Activated CD4-positive, alpha-beta memory T cell treated with anti-CD3 and anti-CD28 coated beads for 36 hours (primary cell): ENCODE data around the gene GALC. TPM values are rescaled to one million over a fixed set of nuclear protein-coding genes. Genes with fewer than 3 reads are reported as not detected.

Experiments
- CTCF ChIA-PET: fragments of 350-600 bp; sonication (Branson Sonifier 250); formaldehyde crosslinking; loops from one replicate; lab custom pipeline; 2021; ENCODE audit warnings: antibody characterized with exemption, inconsistent platforms; lab: Charles Lee
- POLR2A ChIA-PET: fragments of 350-600 bp; sonication (Branson Sonifier 250); formaldehyde crosslinking; loops from one replicate; lab custom pipeline; 2021; ENCODE audit warnings: antibody characterized with exemption; lab: Charles Lee
- DNase-seq: peaks from one replicate; pipeline ENCODE4 v3.0.0-alpha.2; 2020
- H3K27ac Mint-ChIP-seq: one replicate; pipeline ENCODE4 v1.8.0; 2021; ENCODE audit warnings: mixed read lengths
- H3K27me3 Mint-ChIP-seq: one replicate; pipeline ENCODE4 v1.8.0; 2021; ENCODE audit warnings: mixed read lengths
- H3K36me3 Mint-ChIP-seq: one replicate; pipeline ENCODE4 v1.8.0; 2021; ENCODE audit warnings: mixed read lengths
- H3K4me1 Mint-ChIP-seq: one replicate; pipeline ENCODE4 v1.8.0; 2021; ENCODE audit warnings: low read depth, mixed read lengths
- H3K4me3 Mint-ChIP-seq: one replicate; pipeline ENCODE4 v1.8.0; 2021; ENCODE audit warnings: mild to moderate bottlenecking, mixed read lengths
- H3K9me3 Mint-ChIP-seq: one replicate; pipeline ENCODE4 v1.8.0; 2021; ENCODE audit warnings: mixed read lengths
- intact Hi-C: fragments of 100-400 bp; cut with micrococcal nuclease; formaldehyde crosslinking; loops from one replicate; pipeline ENCODE4 v1.15.1; 2023
- total RNA-seq, 2 experiments: library from RNA; stranded (reverse); gene quantifications; one replicate each; pipeline ENCODE4 v1.2.3, GENCODE V29; 2021

The GALC gene
- total RNA-seq, 2 experiments from 2014 or later, result 14.4 to 14.7 TPM

DNA sequence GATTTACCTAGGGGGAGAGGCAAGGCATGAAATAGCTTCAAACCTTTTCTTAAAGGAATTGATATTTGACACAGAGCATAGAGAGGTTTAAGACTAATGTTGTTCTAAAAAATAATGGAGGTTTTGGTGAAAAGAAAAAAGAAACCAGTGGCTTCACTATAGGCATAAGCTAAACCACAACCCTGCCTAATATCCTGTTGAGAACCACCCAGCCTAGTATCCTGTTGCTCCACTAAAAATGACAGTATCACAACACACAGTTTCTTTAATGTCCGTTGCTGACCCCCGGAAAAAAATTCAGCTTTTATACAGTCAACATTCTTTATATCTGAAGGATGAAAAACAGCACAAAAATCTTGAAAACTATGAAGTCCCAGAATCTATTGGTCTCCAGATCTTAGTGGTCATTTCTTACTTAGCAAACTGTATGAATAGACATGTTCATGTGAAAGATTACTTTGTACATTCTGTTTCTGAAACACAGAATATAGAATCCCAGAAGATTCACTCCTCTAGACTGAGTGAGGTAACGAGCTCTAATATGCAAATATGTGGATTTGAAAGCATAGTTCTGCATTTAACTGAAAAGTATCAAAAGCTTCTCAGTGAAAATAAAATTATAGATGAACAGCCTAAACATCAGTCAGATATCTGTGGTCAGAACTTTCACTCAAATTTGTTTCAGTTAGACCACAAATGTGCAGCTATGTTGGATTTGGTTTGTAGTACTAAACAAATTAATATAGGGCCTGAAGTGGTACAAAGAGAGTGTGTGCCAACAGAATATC lies 40.5 kb downstream of the GALC start:
- ChIA-PET POLR2A (no interaction called here), CTCF (interaction anchor here (3.1 kb wide), 1 partner anchor 217 kb away, joined by 17 read pairs; no protein-coding TSS in a partner anchor)
- H3K27me3 Mint-ChIP-seq, result no peaks in the 10 kb centered on the region
- H3K4me1 Mint-ChIP-seq, result peaks cover 21% of the 10 kb centered on the region
- peak overlapping the region; percentile 62 for H3K27ac Mint-ChIP-seq
- H3K36me3 Mint-ChIP-seq, result peaks cover 6% of the 10 kb centered on the region
- no peak for DNase-seq
- intact Hi-C loops, result loop anchor here (2.0 kb wide), 1 partner anchor 40 kb away; the partner anchor contains the start of gene GALC
- H3K9me3 Mint-ChIP-seq, result no peaks in the 10 kb centered on the region
- H3K4me3 Mint-ChIP-seq, result no peak overlapping the region

DNA sequence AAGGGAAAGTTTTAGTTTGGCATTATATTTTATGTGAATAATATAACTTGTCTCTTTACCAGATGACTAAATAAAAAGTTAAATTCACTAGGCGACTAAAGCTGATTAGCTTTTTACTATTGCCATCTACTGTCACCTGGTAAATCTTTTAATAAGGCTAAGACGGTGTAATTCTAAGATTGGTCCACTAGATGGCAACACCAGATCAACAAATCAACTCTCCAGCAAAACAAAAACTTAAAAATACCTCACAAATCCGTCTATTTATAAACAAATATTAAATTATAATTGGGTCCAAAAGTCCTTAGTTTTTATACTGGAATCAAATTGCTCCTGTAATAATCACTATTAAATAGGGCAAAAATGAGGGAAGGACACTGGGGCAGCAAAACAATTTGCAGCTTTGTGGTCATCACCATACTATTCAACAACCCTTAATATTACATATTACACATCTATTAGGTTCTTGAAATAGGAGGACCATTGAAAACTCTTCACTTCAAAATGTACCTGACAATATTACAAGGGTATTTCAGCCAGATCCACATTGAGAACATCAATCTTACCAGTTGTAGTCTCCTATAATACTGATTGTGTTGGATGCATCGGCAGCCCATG lies 47.9 kb downstream of the GALC start:
- no peaks in the 10 kb centered on the region for H3K4me1 Mint-ChIP-seq
- H3K27ac Mint-ChIP-seq, result no peak overlapping the region
- intact Hi-C loops, result loop anchor here (1.0 to 5.0 kb wide), 2 partner anchors 223 to 287 kb away; no protein-coding TSS in a partner anchor
- POLR2A ChIA-PET, result no interaction called here
- CTCF ChIA-PET, result interaction anchor here (0.6 to 4.6 kb wide), 22 partner anchors 8 to 289 kb away, joined by 3 to 71 read pairs (median 3); no protein-coding TSS in a partner anchor
- H3K9me3 Mint-ChIP-seq, result no peaks in the 10 kb centered on the region
- no peak for DNase-seq
- H3K4me3 Mint-ChIP-seq, result no peak overlapping the region
- H3K36me3 Mint-ChIP-seq, result peaks cover 10% of the 10 kb centered on the region
- no peaks in the 10 kb centered on the region for H3K27me3 Mint-ChIP-seq

- H3K27me3 Mint-ChIP-seq, result no peaks in the 10 kb centered on the region
- intact Hi-C loops, result no loop called here
- H3K27ac Mint-ChIP-seq, result no peak overlapping the region
- POLR2A ChIA-PET, result no interaction called here
- H3K36me3 Mint-ChIP-seq, result peaks cover 7% of the 10 kb centered on the region
- CTCF ChIA-PET, result interaction anchor here (0.6 kb wide), 1 partner anchor 8 kb away, joined by 3 read pairs; no protein-coding TSS in a partner anchor
- no peak overlapping the region for H3K4me3 Mint-ChIP-seq
- no peaks in the 10 kb centered on the region for H3K4me1 Mint-ChIP-seq
- no peak for DNase-seq
- H3K9me3 Mint-ChIP-seq, result no peaks in the 10 kb centered on the region
These were observed 52.1 kb downstream of the GALC start for GRCh38 chr14:87940894-87941293.

- POLR2A ChIA-PET, result no interaction called here
- intact Hi-C loops, result no loop called here
- no peaks in the 10 kb centered on the region for H3K4me1 Mint-ChIP-seq
- DNase-seq, result no peak
- CTCF ChIA-PET, result no interaction called here
- H3K4me3 Mint-ChIP-seq, result no peak overlapping the region
- no peaks in the 10 kb centered on the region for H3K27me3 Mint-ChIP-seq
- H3K27ac Mint-ChIP-seq, result no peak overlapping the region
- peaks cover 7% of the 10 kb centered on the region for H3K36me3 Mint-ChIP-seq
- no peaks in the 10 kb centered on the region for H3K9me3 Mint-ChIP-seq
These were observed 52.6 kb downstream of the GALC start for GRCh38 chr14:87940382-87940781.

DNA sequence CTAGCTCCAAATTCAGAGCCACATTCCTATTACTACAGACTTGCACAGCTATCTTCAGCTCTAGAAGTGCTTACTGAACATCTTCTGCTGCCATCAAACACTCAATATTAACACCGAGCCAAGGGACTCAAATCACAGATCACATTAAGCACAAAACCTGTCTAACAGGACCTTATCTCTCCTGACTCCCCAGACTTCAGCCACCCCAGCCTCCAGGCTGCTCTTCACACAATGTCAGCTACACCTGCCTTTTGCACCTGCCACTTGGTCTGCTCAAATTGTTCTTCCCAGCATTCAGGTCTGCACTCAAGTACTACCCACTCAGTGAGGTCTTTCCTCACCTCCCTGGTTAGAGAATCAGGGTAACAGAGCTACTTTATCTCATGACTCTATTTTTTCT lies 57.1 kb downstream of the GALC start:
- CTCF ChIA-PET, result interaction anchor here (1.3 to 1.5 kb wide), 2 partner anchors 9 to 10 kb away, joined by 7 to 8 read pairs; no protein-coding TSS in a partner anchor
- intact Hi-C loops, result no loop called here
- Mint-ChIP-seq H3K4me1 (no peaks in the 10 kb centered on the region), H3K4me3 (no peak overlapping the region), H3K27me3 (no peaks in the 10 kb centered on the region), H3K36me3 (peaks cover 13% of the 10 kb centered on the region), H3K27ac (no peak overlapping the region), H3K9me3 (peaks cover 3% of the 10 kb centered on the region)
- POLR2A ChIA-PET, result interaction anchor here (1.0 kb wide), 1 partner anchor 181 kb away, joined by 3 read pairs; no protein-coding TSS in a partner anchor
- DNase-seq, result no peak

DNA sequence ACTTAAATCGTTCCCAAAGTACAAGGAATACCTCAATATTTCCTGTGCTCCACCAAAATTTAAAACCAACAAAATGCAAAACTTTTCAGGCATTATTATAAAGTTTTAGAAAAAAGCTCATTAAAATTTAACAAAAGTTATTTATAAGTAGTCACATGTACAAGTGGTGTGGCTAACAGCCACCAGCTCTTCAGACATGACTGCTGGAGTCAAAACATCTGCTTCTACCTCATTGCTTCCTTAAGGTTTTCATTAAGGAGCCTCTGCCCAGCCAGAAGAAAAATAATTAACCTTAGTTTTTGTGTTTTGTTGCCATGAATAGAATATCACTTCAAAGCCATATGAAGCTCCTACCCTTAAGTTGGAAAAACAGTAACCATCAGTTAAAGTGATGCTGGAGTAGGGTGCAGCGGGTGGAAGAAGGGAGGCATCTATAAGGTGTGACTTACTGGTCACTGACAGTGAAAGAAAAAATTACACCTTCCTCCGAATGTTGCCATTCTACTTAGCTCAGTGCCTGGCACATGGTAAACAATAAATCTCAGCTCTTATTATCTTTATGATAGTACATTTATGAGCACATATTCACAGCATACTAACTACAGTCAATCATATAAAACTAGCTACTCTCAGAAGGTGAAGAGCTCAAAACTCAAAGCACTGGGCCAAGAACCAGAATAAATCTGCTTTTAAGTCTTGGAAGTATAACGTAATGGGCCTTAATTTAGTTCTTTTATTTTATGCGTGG lies 57.7 kb downstream of the GALC start:
- ChIA-PET POLR2A (interaction anchor here (1.0 kb wide), 1 partner anchor 181 kb away, joined by 3 read pairs; no protein-coding TSS in a partner anchor), CTCF (interaction anchor here (1.5 kb wide), 1 partner anchor 9 kb away, joined by 8 read pairs; no protein-coding TSS in a partner anchor)
- peaks cover 12% of the 10 kb centered on the region for H3K36me3 Mint-ChIP-seq
- intact Hi-C loops, result no loop called here
- no peak overlapping the region for H3K27ac Mint-ChIP-seq
- no peak for DNase-seq
- H3K27me3 Mint-ChIP-seq, result no peaks in the 10 kb centered on the region
- H3K9me3 Mint-ChIP-seq, result peaks cover 3% of the 10 kb centered on the region
- no peak overlapping the region for H3K4me3 Mint-ChIP-seq
- H3K4me1 Mint-ChIP-seq, result no peaks in the 10 kb centered on the region

- H3K9me3 Mint-ChIP-seq, result peaks cover 3% of the 10 kb centered on the region
These were observed 58.8 kb downstream of the GALC start for GRCh38 chr14:87934185-87934584.

DNA sequence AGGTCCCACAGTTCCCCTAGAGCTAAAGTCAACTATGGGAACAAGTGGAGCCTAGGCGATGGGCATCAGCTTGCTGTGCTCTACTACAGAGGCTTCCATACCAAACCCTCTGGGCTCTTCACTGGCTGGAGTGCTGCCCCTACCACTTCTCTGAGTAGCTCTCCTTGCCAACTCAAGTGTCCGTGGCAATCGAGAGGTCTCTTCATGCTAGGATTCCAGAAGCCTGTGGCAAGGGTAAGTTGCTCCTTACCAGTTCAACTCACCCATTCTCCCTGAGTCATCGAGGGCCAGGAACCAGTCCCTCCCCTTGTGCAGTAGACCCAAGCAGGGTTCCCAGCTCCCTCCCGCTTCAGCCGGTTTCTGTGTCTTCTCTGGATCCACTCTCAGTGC lies 76.1 kb downstream of the GALC start:
- Mint-ChIP-seq H3K27me3 (no peaks in the 10 kb centered on the region), H3K27ac (no peak overlapping the region), H3K36me3 (peaks cover 12% of the 10 kb centered on the region), H3K4me1 (no peaks in the 10 kb centered on the region), H3K9me3 (peaks cover 35% of the 10 kb centered on the region), H3K4me3 (no peak overlapping the region)
- intact Hi-C loops, result no loop called here
- no peak for DNase-seq
- POLR2A ChIA-PET, result no interaction called here
- CTCF ChIA-PET, result no interaction called here

More at GRCh38 chr14:87934185-87934584, 58.8 kb downstream of the GALC start:
- intact Hi-C loops, result no loop called here
- Mint-ChIP-seq H3K4me3 (no peak overlapping the region), H3K36me3 (peaks cover 16% of the 10 kb centered on the region), H3K4me1 (no peaks in the 10 kb centered on the region), H3K27ac (no peak overlapping the region), H3K27me3 (no peaks in the 10 kb centered on the region)
- ChIA-PET CTCF (interaction anchor here (1.1 kb wide), 1 partner anchor 11 kb away, joined by 3 read pairs; no protein-coding TSS in a partner anchor), POLR2A (no interaction called here)
- DNase-seq, result no peak

GRCh38 chr14:87916103-87916885 lies 76.7 kb downstream of the GALC start:
- Mint-ChIP-seq H3K9me3 (peaks cover 41% of the 10 kb centered on the region), H3K36me3 (peaks cover 11% of the 10 kb centered on the region), H3K27ac (no peak overlapping the region), H3K4me3 (no peak overlapping the region), H3K4me1 (no peaks in the 10 kb centered on the region), H3K27me3 (no peaks in the 10 kb centered on the region)
- intact Hi-C loops, result no loop called here
- DNase-seq, result no peak
- ChIA-PET POLR2A (no interaction called here), CTCF (no interaction called here)

GRCh38 chr14:87908550-87908949 lies 84.4 kb downstream of the GALC start:
- Mint-ChIP-seq H3K36me3 (no peaks in the 10 kb centered on the region), H3K27me3 (no peaks in the 10 kb centered on the region), H3K4me1 (no peaks in the 10 kb centered on the region), H3K27ac (no peak overlapping the region), H3K4me3 (no peak overlapping the region), H3K9me3 (peaks cover 33% of the 10 kb centered on the region)
- POLR2A ChIA-PET, result no interaction called here
- intact Hi-C loops, result no loop called here
- DNase-seq, result no peak
- CTCF ChIA-PET, result no interaction called here

- Mint-ChIP-seq H3K4me3 (no peak overlapping the region), H3K36me3 (no peaks in the 10 kb centered on the region), H3K4me1 (no peaks in the 10 kb centered on the region), H3K27me3 (no peaks in the 10 kb centered on the region), H3K27ac (no peak overlapping the region), H3K9me3 (no peaks in the 10 kb centered on the region)
- POLR2A ChIA-PET, result no interaction called here
- no peak for DNase-seq
- intact Hi-C loops, result no loop called here
- CTCF ChIA-PET, result no interaction called here
These were observed 91.3 kb downstream of the GALC start for GRCh38 chr14:87901652-87902051.
